ENCODE results near the gene DDX1.

- TF ChIP-seq SP1 (IDR thresholded peaks at IDR 0.05) (no peak), FOXM1 (IDR thresholded peaks at IDR 0.05; ENCODE audit: borderline replicate concordance) (no peak), FOXA1 (IDR thresholded peaks at IDR 0.05) (no peak), PKNOX1 (IDR thresholded peaks at IDR 0.05) (no peak), ARNT (IDR thresholded peaks at IDR 0.05) (no peak), TARDBP (IDR thresholded peaks at IDR 0.05) (no peak), HDGF (IDR thresholded peaks at IDR 0.05; ENCODE audit: borderline replicate concordance) (no peak), BHLHE40 (IDR thresholded peaks at IDR 0.05; ENCODE audit: borderline replicate concordance) (no peak), FOXK2 (IDR thresholded peaks at IDR 0.05) (no peak), LEF1 (IDR thresholded peaks at IDR 0.05; ENCODE audit: borderline replicate concordance) (no peak)
Observed at GRCh38 chr2:15622214-15622613, 30.5 kb downstream of the DDX1 start.

Data from HEK293T (cell line).